Mucosa of stomach (tissue), 1 donor: Measurements from ENCODE around the gene SLC35A3.
"Not testable (repeated sequence)": the region's sequence is repeated elsewhere in the genome, so short reads cannot be mapped to it uniquely, and the experiment has no call there.

Experiments
- H3K27me3 ChIP-seq: one replicate; pipeline ENCODE4 v1.7.0; 2013; ENCODE audit warnings: mild to moderate bottlenecking, low read length; ENCODE audit not compliant: control insufficient read depth, insufficient read depth
- H3K36me3 ChIP-seq: one replicate; pipeline ENCODE4 v1.7.0; 2013; ENCODE audit warnings: low read length; ENCODE audit not compliant: control insufficient read depth, insufficient read depth
- H3K4me1 ChIP-seq: one replicate; pipeline ENCODE4 v1.7.0; 2013; ENCODE audit warnings: mild to moderate bottlenecking, low read length; ENCODE audit not compliant: control insufficient read depth, insufficient read depth
- H3K4me3 ChIP-seq: one replicate; pipeline ENCODE4 v1.7.0; 2013; ENCODE audit warnings: low read length
- H3K9ac ChIP-seq: one replicate; pipeline ENCODE4 v1.7.0; 2013; ENCODE audit warnings: mild to moderate bottlenecking, low read length, moderate library complexity
- H3K9me3 ChIP-seq: one replicate; pipeline ENCODE4 v1.7.0; 2013; ENCODE audit warnings: mild to moderate bottlenecking, low read length, moderate library complexity; ENCODE audit not compliant: control insufficient read depth
- donor health status: Pancreatic carcinoma.

SLC35A3 gene

GRCh38 chr1:99957818-99958217 is 12.0 kb upstream of the SLC35A3 start:
- Histone ChIP-seq H3K9me3 (no peaks in the 10 kb centered on the region), H3K4me3 (no peak overlapping the region), H3K27me3 (no peaks in the 10 kb centered on the region), H3K36me3 (no peaks in the 10 kb centered on the region), H3K4me1 (no peaks in the 10 kb centered on the region), H3K9ac (no peak overlapping the region)

GRCh38 chr1:99959189-99959705 is 10.5 kb upstream of the SLC35A3 start:
- not testable (repeated sequence) for H3K4me1 ChIP-seq, H3K9me3 ChIP-seq, H3K27me3 ChIP-seq, H3K9ac ChIP-seq, H3K36me3 ChIP-seq, H3K4me3 ChIP-seq

GRCh38 chr1:99960260-99960659 is 9.5 kb upstream of the SLC35A3 start:
- not testable (repeated sequence) for H3K9me3 ChIP-seq, H3K27me3 ChIP-seq, H3K9ac ChIP-seq, H3K36me3 ChIP-seq, H3K4me3 ChIP-seq, H3K4me1 ChIP-seq

- no peaks in the 10 kb centered on the region for H3K27me3 ChIP-seq
- no peaks in the 10 kb centered on the region for H3K9me3 ChIP-seq
- H3K9ac ChIP-seq = no peak overlapping the region
- H3K36me3 ChIP-seq = no peaks in the 10 kb centered on the region
- H3K4me1 ChIP-seq = no peaks in the 10 kb centered on the region
- H3K4me3 ChIP-seq = no peak overlapping the region
Observed at GRCh38 chr1:99963041-99963795, 6.6 kb upstream of the SLC35A3 start.

- Histone ChIP-seq H3K36me3 (no peaks in the 10 kb centered on the region), H3K4me3 (no peak overlapping the region), H3K9ac (no peak overlapping the region), H3K9me3 (no peaks in the 10 kb centered on the region), H3K4me1 (no peaks in the 10 kb centered on the region), H3K27me3 (no peaks in the 10 kb centered on the region)
Observed at GRCh38 chr1:99964806-99965205, 5.0 kb upstream of the SLC35A3 start.

GRCh38 chr1:99965646-99966375 is 4.0 kb upstream of the SLC35A3 start:
- H3K27me3 ChIP-seq = no peaks in the 10 kb centered on the region
- no peaks in the 10 kb centered on the region for H3K4me1 ChIP-seq
- no peak overlapping the region for H3K9ac ChIP-seq
- H3K9me3 ChIP-seq = no peaks in the 10 kb centered on the region
- H3K36me3 ChIP-seq = no peaks in the 10 kb centered on the region
- H3K4me3 ChIP-seq = no peak overlapping the region

- no peak overlapping the region for H3K4me3 ChIP-seq
- H3K27me3 ChIP-seq = no peaks in the 10 kb centered on the region
- no peak overlapping the region for H3K9ac ChIP-seq
- H3K9me3 ChIP-seq = no peaks in the 10 kb centered on the region
- peaks cover 3% of the 10 kb centered on the region for H3K4me1 ChIP-seq
- H3K36me3 ChIP-seq = no peaks in the 10 kb centered on the region
Observed at GRCh38 chr1:99968214-99968613, 1.6 kb upstream of the SLC35A3 start.

GRCh38 chr1:99969260-99969728 is 502 bp upstream of the SLC35A3 start:
- Histone ChIP-seq H3K9me3 (no peaks in the 10 kb centered on the region), H3K36me3 (no peaks in the 10 kb centered on the region), H3K4me1 (peaks cover 4% of the 10 kb centered on the region), H3K9ac (peak overlapping the region; percentile 73), H3K27me3 (no peaks in the 10 kb centered on the region), H3K4me3 (peak overlapping the region; percentile 56)

GRCh38 chr1:99970713-99971255 is 988 bp downstream of the SLC35A3 start:
- H3K9me3 ChIP-seq = no peaks in the 10 kb centered on the region
- no peaks in the 10 kb centered on the region for H3K27me3 ChIP-seq
- H3K4me3 ChIP-seq = peak overlapping the region; percentile 56
- H3K4me1 ChIP-seq = peaks cover 19% of the 10 kb centered on the region
- peak overlapping the region; percentile 73 for H3K9ac ChIP-seq
- no peaks in the 10 kb centered on the region for H3K36me3 ChIP-seq

GRCh38 chr1:99972066-99972465 is 2.3 kb downstream of the SLC35A3 start:
- H3K27me3 ChIP-seq, H3K4me3 ChIP-seq, H3K9me3 ChIP-seq, H3K9ac ChIP-seq, H3K36me3 ChIP-seq: not testable (repeated sequence)
- H3K4me1 ChIP-seq = peaks cover 21% of the 10 kb centered on the region

GRCh38 chr1:99975529-99975928 is 5.7 kb downstream of the SLC35A3 start:
- Histone ChIP-seq H3K9ac (no peak overlapping the region), H3K4me3 (no peak overlapping the region)

GRCh38 chr1:99977326-99977725 is 7.5 kb downstream of the SLC35A3 start:
- H3K4me1 ChIP-seq = peaks cover 21% of the 10 kb centered on the region
- H3K36me3 ChIP-seq, H3K9me3 ChIP-seq, H3K27me3 ChIP-seq, H3K4me3 ChIP-seq, H3K9ac ChIP-seq: not testable (repeated sequence)

More at GRCh38 chr1:99975529-99975928, 5.7 kb downstream of the SLC35A3 start:
- H3K36me3 ChIP-seq = no peaks in the 10 kb centered on the region
- H3K27me3 ChIP-seq = no peaks in the 10 kb centered on the region
- H3K4me1 ChIP-seq = peaks cover 21% of the 10 kb centered on the region
- no peaks in the 10 kb centered on the region for H3K9me3 ChIP-seq
